ENCODE data around the gene TNFSF13B. TPM values are rescaled to one million over a fixed set of nuclear protein-coding genes. Genes with fewer than 3 reads are reported as not detected.

TNFSF13B gene
- total and polyA plus RNA-seq, 10 donors, result 7.7 to 82.1 (median 31.0) TPM

GRCh38 chr13:108345016-108345415, 75.5 kb downstream of the TNFSF13B start:
- WGBS, 5 donors, result 90 to 96% (median 92%) methylated on average over 10 of the region's 10 CpGs
- no peak for DNase-seq
- Histone ChIP-seq H3K36me3 (no peaks in the 10 kb centered on the region), H3K27me3 (replicated peaks in 1 of 7) (no peaks in the 10 kb centered on the region), H3K27ac (no peak overlapping the region), H3K4me3 (no peak overlapping the region), H3K9me3 (no peaks in the 10 kb centered on the region), H3K4me1 (peaks cover 0 to 12% (median 3%) of the 10 kb centered on the region in 6 donors)
- TF ChIP-seq, protein P1, sequence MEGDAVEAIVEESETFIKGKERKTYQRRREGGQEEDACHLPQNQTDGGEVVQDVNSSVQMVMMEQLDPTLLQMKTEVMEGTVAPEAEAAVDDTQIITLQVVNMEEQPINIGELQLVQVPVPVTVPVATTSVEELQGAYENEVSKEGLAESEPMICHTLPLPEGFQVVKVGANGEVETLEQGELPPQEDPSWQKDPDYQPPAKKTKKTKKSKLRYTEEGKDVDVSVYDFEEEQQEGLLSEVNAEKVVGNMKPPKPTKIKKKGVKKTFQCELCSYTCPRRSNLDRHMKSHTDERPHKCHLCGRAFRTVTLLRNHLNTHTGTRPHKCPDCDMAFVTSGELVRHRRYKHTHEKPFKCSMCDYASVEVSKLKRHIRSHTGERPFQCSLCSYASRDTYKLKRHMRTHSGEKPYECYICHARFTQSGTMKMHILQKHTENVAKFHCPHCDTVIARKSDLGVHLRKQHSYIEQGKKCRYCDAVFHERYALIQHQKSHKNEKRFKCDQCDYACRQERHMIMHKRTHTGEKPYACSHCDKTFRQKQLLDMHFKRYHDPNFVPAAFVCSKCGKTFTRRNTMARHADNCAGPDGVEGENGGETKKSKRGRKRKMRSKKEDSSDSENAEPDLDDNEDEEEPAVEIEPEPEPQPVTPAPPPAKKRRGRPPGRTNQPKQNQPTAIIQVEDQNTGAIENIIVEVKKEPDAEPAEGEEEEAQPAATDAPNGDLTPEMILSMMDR (IDR thresholded peaks at IDR 0.05 in 8 of 11, conservative IDR thresholded peaks at IDR 0.05 in 3 of 11), result no peak
- TF ChIP-seq POLR2A (IDR thresholded peaks at IDR 0.05) (no peak), POLR2AphosphoS5 (IDR thresholded peaks at IDR 0.05) (no peak)
- intact Hi-C loops (cut with DNase I; ENCODE audit: low total_unique reads), result no loop called here

GRCh38 chr13:108346376-108346775, 76.9 kb downstream of the TNFSF13B start:
- no peak for DNase-seq
- Histone ChIP-seq H3K27ac (no peak overlapping the region), H3K4me1 (peaks cover 0 to 12% (median 3%) of the 10 kb centered on the region in 6 donors), H3K27me3 (replicated peaks in 1 of 7) (peaks cover 0 to 3% (median 0%) of the 10 kb centered on the region in 7 donors), H3K4me3 (no peak overlapping the region), H3K36me3 (no peaks in the 10 kb centered on the region), H3K9me3 (no peaks in the 10 kb centered on the region)
- WGBS, 5 donors, result 59 to 75% (median 67%) methylated on average over 8 of the region's 8 CpGs
- intact Hi-C loops (cut with DNase I; ENCODE audit: low total_unique reads), result no loop called here
- TF ChIP-seq POLR2AphosphoS5 (IDR thresholded peaks at IDR 0.05), result no peak
- TF ChIP-seq, protein P1 (IDR thresholded peaks at IDR 0.05 in 8 of 11, conservative IDR thresholded peaks at IDR 0.05 in 3 of 11), result no peak
- TF ChIP-seq POLR2A (IDR thresholded peaks at IDR 0.05), result no peak

GRCh38 chr13:108349269-108349668, 79.8 kb downstream of the TNFSF13B start:
- 46 to 97% (median 53%) methylated on average over 1 of the region's 1 CpG for WGBS, 5 donors

DNA sequence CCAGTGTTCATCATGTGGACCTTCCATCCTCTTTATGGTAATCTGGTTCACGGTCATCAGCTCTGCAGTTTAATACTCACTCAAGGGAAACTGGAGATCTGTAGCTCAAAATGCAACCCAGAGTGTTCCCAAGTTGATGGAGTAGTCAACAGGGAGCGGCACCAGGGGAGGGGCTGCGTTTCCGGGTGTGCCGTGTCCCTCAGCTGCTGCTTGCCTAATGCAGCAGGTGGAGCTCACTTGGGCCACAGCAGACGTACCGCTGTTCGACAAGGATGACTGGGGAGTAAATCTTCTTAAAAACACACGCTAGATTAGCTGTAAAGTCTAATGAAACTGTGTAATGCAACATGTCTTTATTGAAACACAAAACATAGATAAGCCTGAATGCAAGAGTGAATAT, 81.1 kb downstream of the TNFSF13B start:
- TF ChIP-seq POLR2AphosphoS5 (IDR thresholded peaks at IDR 0.05), result no peak
- no peak for TF ChIP-seq POLR2A (IDR thresholded peaks at IDR 0.05)
- TF ChIP-seq, protein P1 (IDR thresholded peaks at IDR 0.05 in 8 of 11, conservative IDR thresholded peaks at IDR 0.05 in 3 of 11), result no peak
- Histone ChIP-seq H3K4me1 (peaks cover 0 to 5% (median 0%) of the 10 kb centered on the region in 6 donors), H3K9me3 (no peaks in the 10 kb centered on the region), H3K36me3 (no peaks in the 10 kb centered on the region), H3K27ac (no peak overlapping the region), H3K27me3 (replicated peaks in 1 of 7) (peaks cover 0 to 6% (median 0%) of the 10 kb centered on the region in 7 donors), H3K4me3 (no peak overlapping the region)
- 91 to 98% (median 97%) methylated on average over 9 of the region's 9 CpGs for WGBS, 5 donors
- intact Hi-C loops (cut with DNase I; ENCODE audit: low total_unique reads), result no loop called here
- DNase-seq, result no peak

More at GRCh38 chr13:108349269-108349668, 79.8 kb downstream of the TNFSF13B start:
- Histone ChIP-seq H3K36me3 (no peaks in the 10 kb centered on the region), H3K27ac (no peak overlapping the region), H3K9me3 (no peaks in the 10 kb centered on the region), H3K4me3 (no peak overlapping the region), H3K27me3 (replicated peaks in 1 of 7) (peaks cover 0 to 6% (median 0%) of the 10 kb centered on the region in 7 donors), H3K4me1 (peaks cover 0 to 5% (median 0%) of the 10 kb centered on the region in 6 donors)
- intact Hi-C loops (cut with DNase I; ENCODE audit: low total_unique reads), result no loop called here
- TF ChIP-seq, protein P1 (IDR thresholded peaks at IDR 0.05 in 8 of 11, conservative IDR thresholded peaks at IDR 0.05 in 3 of 11), result no peak
- TF ChIP-seq POLR2A (IDR thresholded peaks at IDR 0.05) (no peak), POLR2AphosphoS5 (IDR thresholded peaks at IDR 0.05) (no peak)
- no peak for DNase-seq

Data from spleen (tissue), 11 donors.